HG02571 (cell line): ENCODE data around the gene LASP1.
"Not testable (repeated sequence)": the region's sequence is repeated elsewhere in the genome, so short reads cannot be mapped to it uniquely, and the experiment has no call there.

Source experiments
- ATAC-seq: cut with Tn5 transposase; IDR thresholded peaks from one replicate; pipeline ENCODE4 v1.9.1; 2021; ENCODE audit warnings: mild to moderate bottlenecking, moderate library complexity; ENCODE audit not compliant: unreplicated experiment

LASP1 gene

GRCh38 chr17:38906460-38907228, 36.8 kb downstream of the LASP1 start:
- no peak for ATAC-seq

GRCh38 chr17:38907930-38908675, 38.2 kb downstream of the LASP1 start:
- no peak for ATAC-seq

GRCh38 chr17:38908676-38909181, 38.9 kb downstream of the LASP1 start:
- ATAC-seq: no peak

- no peak for ATAC-seq
These were observed 40.5 kb downstream of the LASP1 start for GRCh38 chr17:38910325-38910724.

- no peak for ATAC-seq
These were observed 41.3 kb downstream of the LASP1 start for GRCh38 chr17:38911081-38911730.

GRCh38 chr17:38911731-38912081, 41.8 kb downstream of the LASP1 start:
- ATAC-seq: not testable (repeated sequence)

GRCh38 chr17:38912221-38912813, 42.5 kb downstream of the LASP1 start:
- ATAC-seq: no peak

GRCh38 chr17:38914741-38915638, 45.1 kb downstream of the LASP1 start:
- ATAC-seq: no peak

GRCh38 chr17:38915639-38915995, 45.8 kb downstream of the LASP1 start:
- no peak for ATAC-seq

GRCh38 chr17:38916771-38917170, 46.9 kb downstream of the LASP1 start:
- ATAC-seq: no peak

- no peak for ATAC-seq
These were observed 47.4 kb downstream of the LASP1 start for GRCh38 chr17:38917259-38917658.

- no peak for ATAC-seq
These were observed 48.5 kb downstream of the LASP1 start for GRCh38 chr17:38918129-38918913.

GRCh38 chr17:38918916-38919315, 49.1 kb downstream of the LASP1 start:
- no peak for ATAC-seq

GRCh38 chr17:38919316-38920078, 49.6 kb downstream of the LASP1 start:
- no peak for ATAC-seq

GRCh38 chr17:38920374-38921291, 50.8 kb downstream of the LASP1 start:
- no peak for ATAC-seq

- no peak for ATAC-seq
These were observed 52.0 kb downstream of the LASP1 start for GRCh38 chr17:38921756-38922411.
